OCI-LY3 (cell line): ENCODE results near the gene GRK1.

Source experiments
- H2AFZ ChIP-seq: fragments of 200-600, 300-600 bp; shearing (Covaris generic); 2 replicates; pipeline ENCODE4 v1.6.0; 2014; ENCODE audit warnings: antibody characterized with exemption, low read depth, low read length
- H3K27ac ChIP-seq: fragments of 200-600, 300-600 bp; sonication (generic); 2 replicates; pipeline ENCODE4 v1.5.1; 2014; ENCODE audit warnings: mild to moderate bottlenecking, low read length, moderate library complexity, mixed read lengths
- H3K27me3 ChIP-seq: fragments of 200-600, 300-600 bp; sonication (generic); 2 replicates; pipeline ENCODE4 v1.6.1; 2014; ENCODE audit warnings: low read depth, low read length, mixed read lengths
- H3K36me3 ChIP-seq: fragments of 200-600, 300-600 bp; sonication (generic); replicated peaks from 2 replicates; pipeline ENCODE3; 2014; ENCODE audit warnings: low read depth, low read length, mixed read lengths
- H3K4me1 ChIP-seq: fragments of 300-600, 200-600 bp; sonication (generic); 2 replicates; pipeline ENCODE4 v1.6.1; 2014; ENCODE audit warnings: low read length, mixed read lengths
- H3K4me2 ChIP-seq: fragments of 200-600, 300-600 bp; sonication (generic); 2 replicates; pipeline ENCODE4 v1.6.1; 2014; ENCODE audit warnings: low read length, mixed read lengths
- H3K4me3 ChIP-seq: fragments of 300-600, 200-600 bp; sonication (generic); 2 replicates; pipeline ENCODE4 v1.5.1; 2014; ENCODE audit warnings: antibody characterized with exemption, mild to moderate bottlenecking, low read length, moderate library complexity
- H3K79me2 ChIP-seq: fragments of 300-600, 200-600 bp; shearing (Covaris generic); 2 replicates; pipeline ENCODE4 v1.6.1; 2014; ENCODE audit warnings: mild to moderate bottlenecking, low read length, mixed read lengths
- H3K9ac ChIP-seq: fragments of 300-600, 200-600 bp; shearing (Covaris generic); 2 replicates; pipeline ENCODE4 v1.6.0; 2014; ENCODE audit warnings: mild to moderate bottlenecking, low read length, moderate library complexity
- H3K9me3 ChIP-seq: fragments of 200-600, 300-600 bp; shearing (Covaris generic); 2 replicates; pipeline ENCODE4 v1.6.1; 2014; ENCODE audit warnings: low read length, mixed read lengths; ENCODE audit not compliant: insufficient read depth
- H4K20me1 ChIP-seq: fragments of 200-600, 300-600 bp; sonication (generic); 2 replicates; pipeline ENCODE4 v1.6.1; 2016; ENCODE audit warnings: low read length, mixed read lengths; ENCODE audit not compliant: insufficient read depth
- CTCF ChIP-seq: fragments of 200-600, 300-600 bp; sonication (generic); IDR thresholded peaks from 2 replicates; pipeline ENCODE4 v1.5.1; 2014; ENCODE audit warnings: antibody characterized with exemption, low read length, low read depth
- EZH2phosphoT487 ChIP-seq: fragments of 200-600 bp; shearing (Covaris generic); IDR thresholded peaks from 2 replicates; pipeline ENCODE4 v1.6.1; 2018; ENCODE audit warnings: antibody characterized with exemption, mixed run types, low read depth

The GRK1 gene

DNA sequence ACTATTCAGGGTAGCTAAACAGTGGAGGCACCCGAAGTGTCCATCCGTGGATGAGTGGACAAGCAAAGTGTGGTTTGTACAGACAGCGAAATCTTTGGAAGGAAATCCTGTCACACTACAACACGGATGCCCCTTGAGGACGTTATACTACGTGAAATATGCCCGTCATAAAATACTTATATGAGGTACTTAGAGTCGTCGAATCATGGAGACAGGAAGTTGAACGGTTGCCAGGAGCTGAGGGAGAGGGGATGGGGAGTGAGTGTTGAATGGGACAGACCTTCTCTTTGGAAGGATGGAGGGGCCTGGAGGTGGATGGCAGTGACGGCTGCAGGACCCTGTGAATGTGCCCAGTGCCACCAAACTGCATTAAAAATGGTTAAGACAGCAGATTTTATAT lies 20.6 kb upstream of the GRK1 start:
- Histone ChIP-seq H3K36me3 (peaks cover 27% of the 10 kb centered on the region), H3K27me3 (no peaks in the 10 kb centered on the region), H3K4me3 (no peak overlapping the region), H3K4me1 (no peaks in the 10 kb centered on the region), H3K79me2 (no peaks in the 10 kb centered on the region), H3K27ac (no peak overlapping the region), H4K20me1 (no peaks in the 10 kb centered on the region), H3K9ac (no peak overlapping the region), H2AFZ (no peak overlapping the region), H3K4me2 (no peak overlapping the region), H3K9me3 (no peaks in the 10 kb centered on the region)
- TF ChIP-seq CTCF (no peak), EZH2phosphoT487 (no peak)

- H3K79me2 ChIP-seq = no peaks in the 10 kb centered on the region
- no peak overlapping the region for H3K9ac ChIP-seq
- no peak overlapping the region for H3K27ac ChIP-seq
- H3K4me1 ChIP-seq = no peaks in the 10 kb centered on the region
- no peak for TF ChIP-seq CTCF
- no peaks in the 10 kb centered on the region for H3K27me3 ChIP-seq
- H3K4me3 ChIP-seq = no peak overlapping the region
- no peak overlapping the region for H2AFZ ChIP-seq
- peaks cover 22% of the 10 kb centered on the region for H3K36me3 ChIP-seq
- H4K20me1 ChIP-seq = no peaks in the 10 kb centered on the region
- no peaks in the 10 kb centered on the region for H3K9me3 ChIP-seq
- H3K4me2 ChIP-seq = no peak overlapping the region
These were observed 20.1 kb upstream of the GRK1 start for GRCh38 chr13:113646921-113647340.

GRCh38 chr13:113647351-113648215 lies 19.4 kb upstream of the GRK1 start:
- TF ChIP-seq EZH2phosphoT487 = no peak
- no peak for TF ChIP-seq CTCF
- Histone ChIP-seq H3K4me3 (no peak overlapping the region), H3K27ac (no peak overlapping the region), H2AFZ (no peak overlapping the region), H3K4me2 (no peak overlapping the region), H3K9me3 (no peaks in the 10 kb centered on the region), H3K4me1 (no peaks in the 10 kb centered on the region), H3K27me3 (no peaks in the 10 kb centered on the region), H3K36me3 (peaks cover 15% of the 10 kb centered on the region), H3K9ac (no peak overlapping the region), H3K79me2 (no peaks in the 10 kb centered on the region), H4K20me1 (no peaks in the 10 kb centered on the region)

- Histone ChIP-seq H3K4me3 (no peak overlapping the region), H2AFZ (no peak overlapping the region), H3K36me3 (peaks cover 15% of the 10 kb centered on the region), H3K4me2 (no peak overlapping the region), H3K4me1 (no peaks in the 10 kb centered on the region), H4K20me1 (no peaks in the 10 kb centered on the region), H3K27me3 (no peaks in the 10 kb centered on the region), H3K9ac (no peak overlapping the region), H3K79me2 (no peaks in the 10 kb centered on the region), H3K9me3 (no peaks in the 10 kb centered on the region), H3K27ac (no peak overlapping the region)
- no peak for TF ChIP-seq CTCF
- TF ChIP-seq EZH2phosphoT487 = no peak
These were observed 18.8 kb upstream of the GRK1 start for GRCh38 chr13:113648216-113648610.
